HG02571 (cell line): ENCODE measurements around the gene PWWP2B.

Experiments
- ATAC-seq: cut with Tn5 transposase; IDR thresholded peaks from one replicate; pipeline ENCODE4 v1.9.1; 2021; ENCODE audit warnings: mild to moderate bottlenecking, moderate library complexity; ENCODE audit not compliant: unreplicated experiment

PWWP2B gene

GRCh38 chr10:132455986-132456847, 59.2 kb downstream of the PWWP2B start:
- no peak for ATAC-seq

DNA sequence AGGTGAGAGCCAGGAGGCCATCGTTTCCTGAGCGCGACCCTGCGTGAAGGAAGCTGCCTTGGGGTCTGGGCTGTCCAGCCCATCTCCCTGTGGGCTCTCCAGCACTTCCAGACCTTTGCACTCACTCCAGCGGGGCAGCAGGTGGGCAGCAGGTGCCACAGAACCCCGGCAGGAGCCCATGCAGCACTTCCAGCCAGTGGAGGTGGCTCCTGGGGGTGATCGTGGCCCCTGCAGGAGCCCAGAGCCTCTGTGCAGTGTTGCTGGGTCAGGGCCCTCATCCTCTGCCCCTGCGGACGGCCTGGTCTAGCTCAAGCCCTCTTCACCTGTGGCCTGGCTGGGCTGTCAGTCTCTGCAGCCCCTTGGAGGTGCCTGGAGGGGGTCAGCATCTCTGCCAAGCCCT, 59.9 kb downstream of the PWWP2B start:
- no peak for ATAC-seq

- ATAC-seq, result no peak
Observed at GRCh38 chr10:132457328-132458070, 60.5 kb downstream of the PWWP2B start.

- no peak for ATAC-seq
Observed at GRCh38 chr10:132458071-132458585, 61.1 kb downstream of the PWWP2B start.

DNA sequence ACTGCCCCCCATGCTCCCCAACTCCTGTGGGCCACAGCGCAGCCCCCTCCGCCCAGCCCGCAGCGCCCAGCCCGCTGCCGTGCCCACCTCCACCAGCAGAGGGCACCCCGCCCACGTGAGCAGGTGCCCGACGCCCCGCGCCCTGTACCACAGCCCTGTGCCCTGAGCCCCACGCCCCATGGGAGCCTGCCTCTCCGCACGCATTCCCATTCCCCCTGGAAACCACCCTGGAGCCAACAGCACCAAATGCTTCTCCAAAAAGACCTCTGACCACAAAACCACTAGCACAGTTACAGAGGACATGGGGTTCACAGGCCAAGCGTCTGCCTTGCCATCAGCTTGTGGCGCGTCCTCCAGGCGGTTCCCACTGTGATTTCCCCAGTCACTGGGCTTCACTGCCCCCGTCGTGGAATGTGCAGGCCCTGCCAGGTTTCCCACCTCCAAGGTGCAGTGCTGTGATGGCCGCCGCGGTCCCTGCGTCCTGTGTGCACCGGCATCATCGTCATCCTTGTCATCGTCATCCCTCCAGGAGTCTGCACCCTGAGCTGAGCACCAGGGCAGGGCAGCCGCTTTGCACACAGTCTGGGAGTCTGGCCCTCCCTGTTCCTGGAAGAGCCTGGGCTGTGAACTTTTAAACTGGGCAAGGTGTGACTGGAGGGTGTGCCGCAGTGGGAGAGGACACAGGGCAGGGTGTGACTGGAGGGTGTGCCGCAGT, 61.7 kb downstream of the PWWP2B start:
- no peak for ATAC-seq

DNA sequence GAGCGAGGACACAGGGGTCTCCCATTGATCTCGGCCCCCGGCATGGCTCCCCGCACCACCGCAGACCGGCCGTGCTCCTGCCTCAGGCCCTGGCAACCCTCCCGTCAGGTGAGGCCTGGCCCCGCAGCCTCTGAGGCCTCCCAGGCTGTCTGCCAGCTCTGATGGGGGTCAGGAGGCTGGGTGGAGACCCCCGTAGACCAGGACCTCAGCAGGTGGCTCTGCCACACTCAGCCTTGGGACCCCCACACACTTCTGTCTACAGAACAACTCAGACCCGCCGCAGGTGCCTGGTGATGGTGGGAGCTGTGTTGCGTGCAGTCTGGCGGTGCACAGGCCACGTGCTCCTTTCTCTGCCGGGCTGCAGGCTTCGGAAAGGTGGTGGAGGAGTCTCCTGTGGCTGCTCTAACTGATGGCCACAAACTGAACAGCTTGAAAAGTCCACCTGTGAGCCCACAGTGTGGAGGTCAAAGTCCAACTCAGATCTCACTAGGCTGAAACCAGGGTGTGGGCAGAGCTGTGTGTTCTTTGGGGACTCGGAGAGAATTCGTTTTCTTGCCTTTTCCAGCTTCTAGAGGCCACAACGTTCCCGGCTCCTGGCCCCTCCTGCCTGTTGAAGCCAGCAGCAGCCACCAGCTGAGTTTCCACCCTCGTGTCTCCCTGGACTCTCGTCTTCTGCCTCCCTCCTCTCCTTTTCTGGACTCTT, 62.5 kb downstream of the PWWP2B start:
- no peak for ATAC-seq

GRCh38 chr10:132460071-132460470, 63.1 kb downstream of the PWWP2B start:
- ATAC-seq, result no peak

DNA sequence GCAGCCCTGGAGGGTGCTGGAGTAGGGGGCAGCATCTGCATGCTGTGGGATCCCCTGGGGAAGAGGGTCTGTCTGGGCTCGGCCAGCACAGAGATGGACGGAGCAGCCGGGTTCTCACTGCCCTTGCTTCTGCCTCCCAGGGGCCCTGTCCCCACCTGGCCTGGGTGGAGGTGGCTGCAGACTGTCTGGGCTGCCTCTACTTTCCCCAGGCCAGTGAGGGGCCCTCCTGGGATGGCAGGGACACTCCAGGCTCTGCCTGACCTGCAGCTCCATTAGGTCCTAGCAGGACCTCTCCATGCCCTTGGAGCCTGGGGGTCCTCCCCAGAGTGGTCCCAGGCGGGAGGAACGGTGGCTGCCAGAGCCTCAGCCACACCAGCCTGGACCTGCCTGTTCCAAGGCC, 63.7 kb downstream of the PWWP2B start:
- ATAC-seq, result no peak

GRCh38 chr10:132461103-132461682, 64.2 kb downstream of the PWWP2B start:
- no peak for ATAC-seq

DNA sequence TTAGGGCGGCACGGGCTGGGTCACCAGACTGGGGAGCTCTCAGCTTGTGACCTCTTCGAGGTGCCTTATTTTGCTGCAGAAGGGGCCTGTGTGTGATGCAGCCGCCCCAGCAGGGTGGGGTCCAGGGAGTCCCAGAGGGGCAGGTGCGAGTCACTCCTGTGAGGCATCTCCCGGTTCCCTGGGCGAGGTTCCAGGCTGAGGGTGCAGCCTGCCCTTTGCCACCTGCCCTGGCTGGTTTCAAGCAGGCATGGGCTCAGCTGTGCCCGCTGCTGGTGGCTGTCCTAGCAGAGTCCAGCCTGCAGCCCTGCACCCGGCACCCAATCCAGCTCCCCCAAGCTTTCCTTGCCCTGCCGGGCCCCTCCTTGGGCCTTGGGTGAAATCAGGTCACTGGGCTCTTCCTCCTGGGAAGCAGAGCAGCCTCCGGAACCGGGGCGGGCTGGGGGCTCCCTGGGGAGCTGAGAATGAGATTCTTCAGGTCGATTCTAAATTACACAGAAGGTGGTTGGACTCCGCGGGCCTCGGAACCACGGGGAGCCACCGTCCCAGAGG, 64.8 kb downstream of the PWWP2B start:
- ATAC-seq, result no peak

GRCh38 chr10:132462463-132463332, 65.7 kb downstream of the PWWP2B start:
- ATAC-seq, result no peak

DNA sequence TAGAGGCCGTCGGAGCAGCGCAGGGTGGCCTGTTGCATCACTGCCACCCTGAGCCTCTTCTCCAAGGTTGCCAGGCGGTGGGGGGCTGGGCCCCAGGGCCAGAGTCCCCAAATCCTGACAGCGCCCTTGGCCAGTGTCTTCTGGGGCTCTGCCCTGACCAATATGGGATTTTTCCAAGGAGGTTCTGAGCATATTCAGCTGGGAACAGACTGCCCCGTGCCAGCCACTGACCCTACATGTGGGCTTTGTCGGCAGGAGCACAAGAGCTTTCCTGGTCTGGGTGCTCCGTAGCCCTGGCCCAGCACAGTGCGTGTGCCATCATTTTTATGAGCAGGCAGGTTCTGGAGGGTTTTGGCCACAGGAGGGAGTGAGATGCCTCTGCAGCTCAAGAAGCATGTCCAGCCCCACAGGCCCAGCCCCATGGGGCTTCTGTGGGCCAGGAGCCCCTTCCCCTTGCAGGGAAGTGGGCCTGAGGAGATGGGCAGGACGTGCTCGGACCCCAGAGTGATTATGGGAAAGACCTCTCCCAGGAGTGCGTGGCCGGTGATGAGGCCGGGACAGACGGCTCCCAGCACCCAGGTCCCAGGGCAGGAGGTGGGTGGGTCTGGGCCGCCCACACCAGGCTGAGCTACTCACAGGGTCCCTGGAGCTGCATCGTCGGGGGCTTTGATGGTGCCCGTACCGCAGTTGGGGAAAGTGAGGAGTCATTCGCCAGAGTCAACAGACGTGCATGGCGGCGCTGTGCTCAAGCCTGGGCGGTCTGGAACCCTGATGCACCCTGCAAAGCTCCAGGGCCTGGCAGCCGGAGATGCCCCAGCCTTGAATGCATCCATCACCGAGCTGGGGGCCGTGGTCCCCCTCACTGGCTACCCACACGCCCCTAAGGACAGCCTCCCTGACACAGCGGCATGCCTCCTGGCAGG, 66.6 kb downstream of the PWWP2B start:
- no peak for ATAC-seq

DNA sequence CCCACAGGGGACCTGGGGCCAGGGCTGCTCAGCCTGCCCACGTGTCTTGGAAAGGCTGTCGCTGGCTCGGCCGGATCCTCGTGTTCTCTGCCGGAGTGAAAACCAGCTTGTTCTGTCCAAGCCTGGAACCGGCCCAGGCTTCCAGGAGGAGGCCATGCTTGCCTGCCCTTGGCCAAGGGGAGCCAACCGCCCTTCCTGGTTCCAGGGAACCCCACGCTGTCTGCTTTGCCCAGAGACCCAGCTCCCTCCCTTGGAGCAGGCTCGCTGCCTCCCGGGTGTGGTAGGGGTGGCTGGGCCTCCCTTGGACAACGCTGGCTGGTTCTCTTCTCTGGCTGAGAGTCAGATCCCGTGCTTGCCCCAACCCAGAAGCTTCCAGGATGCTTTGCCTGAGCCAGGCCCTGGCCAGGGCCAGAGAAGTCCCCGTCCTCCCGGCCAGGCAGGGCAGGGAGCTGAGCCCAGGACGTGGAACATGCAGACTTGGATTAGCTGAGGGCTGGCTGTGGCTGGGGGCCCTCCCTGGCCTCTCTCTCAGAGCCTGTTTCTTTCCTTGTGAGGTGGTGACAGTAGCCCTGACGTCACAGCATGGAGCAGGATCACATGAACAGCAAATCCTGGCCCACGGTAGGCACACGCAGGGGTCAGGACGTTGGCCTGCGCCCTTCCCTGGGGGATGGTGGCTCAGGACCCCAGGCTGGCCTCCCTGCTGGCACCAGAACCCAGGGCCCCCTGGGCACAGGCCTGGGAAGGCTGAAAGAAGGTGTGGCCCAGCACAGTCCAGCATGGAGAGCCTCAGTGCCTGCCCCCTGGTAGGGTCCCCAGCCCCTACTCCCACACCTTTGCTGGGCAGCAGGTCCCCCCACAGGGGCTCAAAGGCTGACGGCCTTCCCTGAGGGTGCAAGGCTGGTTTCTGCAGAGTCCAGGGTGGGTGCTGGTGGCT, 67.5 kb downstream of the PWWP2B start:
- no peak for ATAC-seq

DNA sequence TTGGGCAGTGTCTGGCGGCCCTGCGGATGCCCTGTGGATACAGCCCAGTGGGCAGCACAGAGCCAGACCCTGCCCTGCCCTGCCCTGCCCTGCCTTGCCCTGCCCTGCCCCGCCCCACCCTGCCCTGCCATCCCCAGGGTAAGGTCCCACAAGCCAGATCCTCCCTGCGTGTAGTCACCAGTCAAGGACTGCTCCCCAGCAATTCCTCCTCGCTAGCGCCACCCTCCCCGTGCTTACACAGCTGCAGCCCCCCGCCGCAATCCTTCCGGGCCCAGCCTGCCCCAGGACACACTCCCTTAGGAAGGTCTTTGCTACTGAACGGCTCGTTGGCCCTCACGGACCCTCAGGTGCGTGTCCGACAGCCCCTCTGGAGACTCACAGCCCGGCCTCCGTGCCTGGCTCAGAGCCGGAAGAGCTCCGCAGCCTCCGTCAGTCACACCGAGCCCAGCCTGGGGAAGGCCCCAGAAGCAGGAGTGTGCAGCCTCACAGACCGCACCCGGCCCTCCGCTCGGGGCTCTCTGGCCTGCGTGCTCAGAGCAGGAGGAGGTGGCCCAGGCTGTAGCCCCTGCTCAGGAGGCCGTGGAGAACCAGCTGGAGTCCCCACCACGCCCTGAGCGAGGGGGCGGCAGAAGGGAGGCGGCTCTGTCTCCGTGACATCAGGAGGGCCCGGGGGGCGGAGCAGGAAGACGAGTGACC, 68.3 kb downstream of the PWWP2B start:
- no peak for ATAC-seq

DNA sequence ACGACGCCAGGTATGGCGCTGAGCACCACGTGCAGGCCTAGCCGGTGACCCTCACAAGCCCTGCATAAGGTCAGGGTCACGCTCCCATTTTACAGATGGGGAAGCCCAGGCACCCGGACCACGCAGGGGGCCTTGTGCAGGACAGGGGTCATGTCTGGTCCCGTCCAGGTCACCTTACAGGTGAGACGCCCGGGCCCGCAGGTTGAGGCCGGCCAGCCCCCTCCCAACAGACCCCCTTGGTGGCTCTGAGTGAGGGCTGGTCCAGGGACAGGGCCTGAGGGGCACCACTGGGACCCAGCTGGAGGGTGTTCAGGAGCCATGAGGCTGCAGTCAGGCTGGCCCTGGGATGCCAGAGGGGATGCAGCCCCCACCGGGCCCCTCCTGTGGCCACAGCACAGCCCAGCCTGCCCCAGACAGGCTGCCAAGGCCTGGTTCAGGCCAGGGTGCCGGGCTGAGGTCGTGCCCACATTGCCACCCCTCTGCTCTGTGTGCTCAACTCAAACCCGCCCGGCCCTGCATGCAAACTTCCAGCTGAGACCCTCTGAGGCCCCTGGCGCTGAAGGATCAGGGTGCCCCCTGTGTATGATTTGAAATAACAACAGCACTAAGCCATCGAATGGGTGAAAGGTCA, 69.0 kb downstream of the PWWP2B start:
- no peak for ATAC-seq
